PC-3 (cell line): ENCODE results near the gene IL1RAPL1.

ENCODE experiments used
- CTCF ChIP-seq: fragments of 300-600 bp; sonication (generic); conservative IDR thresholded peaks from 2 replicates; pipeline ENCODE4 v1.5.1; 2017; ENCODE audit warnings: antibody characterized with exemption, low read depth, mild to moderate bottlenecking, low read length
- EZH2 ChIP-seq: fragments of 300-600 bp; sonication (generic); IDR thresholded peaks from one replicate; pipeline ENCODE4 v1.6.1; 2017; ENCODE audit warnings: antibody characterized with exemption, mild to moderate bottlenecking, low read length; ENCODE audit not compliant: unreplicated experiment

- TF ChIP-seq CTCF (no peak), EZH2 (no peak)
These were observed 484.5 kb downstream of the IL1RAPL1 start for GRCh38 chrX:29071525-29072320.
